GM18526 (cell line): ENCODE measurements around the gene CORO2B.

ENCODE experiments used
- POLR2A ChIP-seq: IDR thresholded peaks from 3 replicates; pipeline ENCODE4 v1.6.1; 2011; ENCODE audit not compliant: insufficient read length; ENCODE audit errors: extremely low read depth

Gene CORO2B

DNA sequence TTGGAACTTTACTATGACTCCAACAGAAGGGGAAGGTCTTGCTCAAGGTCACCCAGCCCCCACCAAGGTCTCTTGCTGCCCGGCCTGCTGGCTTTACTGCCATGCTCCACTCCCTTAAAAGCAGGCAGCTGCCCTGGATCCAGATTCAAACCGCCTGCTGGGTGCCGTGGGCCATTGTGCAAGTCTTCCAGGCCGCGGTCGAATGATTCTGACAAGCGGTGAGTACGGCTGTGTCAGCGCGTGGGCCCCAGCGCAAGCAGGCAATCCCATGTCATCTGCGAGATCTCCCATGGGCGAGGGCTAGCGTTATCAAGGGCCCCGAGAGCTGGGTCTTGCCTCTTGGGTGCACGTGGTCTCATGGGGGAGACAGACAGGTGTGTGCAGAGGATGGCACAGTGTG, 37.6 kb downstream of the CORO2B start:
- TF ChIP-seq POLR2A = no peak

DNA sequence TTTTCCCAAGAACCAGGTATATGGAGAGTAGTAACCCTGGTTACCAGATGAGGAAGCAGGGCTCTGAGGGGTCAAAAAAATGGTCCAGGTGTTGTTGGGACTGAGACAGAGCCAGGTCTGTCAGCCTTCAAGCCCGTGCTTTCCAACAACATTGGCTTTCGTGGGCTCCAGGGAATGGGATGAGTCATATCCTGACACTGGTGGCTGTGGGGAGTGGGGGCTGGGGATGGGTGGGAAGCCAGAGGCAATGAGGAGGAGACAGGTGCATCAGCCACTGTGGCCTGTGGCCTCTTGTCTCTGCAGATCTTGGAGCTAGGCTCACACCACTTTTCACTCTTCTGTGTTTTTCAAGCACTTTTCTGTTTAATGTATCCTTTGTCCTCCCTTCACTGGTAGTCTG, 38.2 kb downstream of the CORO2B start:
- TF ChIP-seq POLR2A = no peak

DNA sequence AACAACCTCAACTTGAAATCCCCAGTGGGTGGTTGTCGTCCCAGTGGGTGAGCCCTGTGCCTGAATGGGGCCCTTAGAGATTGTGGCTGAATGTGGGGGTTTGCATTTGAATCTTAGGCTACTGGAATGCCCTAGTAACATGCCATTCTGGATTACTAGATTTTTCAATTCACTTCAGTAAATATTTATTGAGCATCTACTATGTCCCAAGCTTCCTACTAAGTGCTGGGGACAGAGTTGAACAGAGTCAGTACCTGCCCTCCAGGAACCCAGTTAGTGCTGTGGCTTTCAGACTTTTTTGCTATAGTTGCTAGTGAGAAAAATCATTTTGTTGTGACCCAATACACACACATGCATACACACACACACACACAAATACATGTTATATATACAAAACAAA, 39.0 kb downstream of the CORO2B start:
- no peak for TF ChIP-seq POLR2A

DNA sequence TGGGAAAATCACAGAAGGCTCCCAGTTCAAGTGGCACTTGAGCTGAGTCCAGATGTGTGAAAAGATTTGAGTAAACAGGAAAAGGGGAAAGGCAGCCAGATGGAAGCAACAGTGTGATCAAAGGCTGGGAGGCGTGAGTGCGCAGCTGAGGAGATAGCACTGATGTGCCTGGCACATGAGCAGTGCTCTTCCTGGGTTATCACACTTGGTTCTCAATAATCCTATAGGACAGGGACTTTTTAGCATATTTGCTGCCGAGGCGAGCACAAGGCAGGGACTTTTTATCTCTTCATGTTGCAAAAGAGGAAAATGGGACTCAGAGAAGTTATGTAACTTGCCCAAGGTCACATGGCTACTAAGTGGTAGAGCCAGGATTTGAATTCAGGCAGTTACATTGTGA, 39.6 kb downstream of the CORO2B start:
- no peak for TF ChIP-seq POLR2A

DNA sequence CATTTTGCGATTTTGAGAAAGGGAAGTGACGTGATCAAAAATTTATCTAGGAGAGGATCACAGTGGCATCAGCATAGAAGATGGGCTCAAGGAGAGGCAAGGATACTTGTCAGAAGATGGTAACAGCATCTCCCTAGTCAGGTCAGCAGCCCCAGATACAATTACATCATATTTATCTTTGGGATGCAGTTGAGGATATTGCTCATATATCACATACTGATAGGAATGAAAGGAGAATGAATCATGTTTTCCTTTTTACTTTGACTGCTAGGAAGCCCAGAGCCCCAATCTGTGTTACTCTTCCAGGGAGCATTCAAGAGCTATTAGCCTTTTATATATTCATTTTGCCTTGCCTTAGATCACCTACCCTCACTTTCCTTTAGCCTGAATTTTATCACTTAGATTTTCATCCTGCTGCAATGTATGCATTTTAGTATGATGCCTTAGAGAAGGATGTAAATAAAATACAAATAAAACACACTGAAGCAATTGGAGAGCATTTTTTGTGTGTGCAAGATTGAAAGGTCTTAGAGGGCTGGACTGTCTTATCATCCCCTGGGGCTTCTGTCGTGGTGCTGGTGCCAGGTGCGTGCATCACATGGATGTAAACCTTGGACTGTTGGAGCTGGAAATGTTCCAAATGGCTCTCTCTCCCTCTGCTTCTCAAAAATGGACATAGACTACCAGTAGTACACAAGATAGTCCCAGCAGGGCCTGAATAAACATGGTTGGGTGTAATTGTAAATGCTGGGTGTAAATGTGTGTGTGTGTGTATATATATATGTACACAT, 40.3 kb downstream of the CORO2B start:
- TF ChIP-seq POLR2A = no peak

DNA sequence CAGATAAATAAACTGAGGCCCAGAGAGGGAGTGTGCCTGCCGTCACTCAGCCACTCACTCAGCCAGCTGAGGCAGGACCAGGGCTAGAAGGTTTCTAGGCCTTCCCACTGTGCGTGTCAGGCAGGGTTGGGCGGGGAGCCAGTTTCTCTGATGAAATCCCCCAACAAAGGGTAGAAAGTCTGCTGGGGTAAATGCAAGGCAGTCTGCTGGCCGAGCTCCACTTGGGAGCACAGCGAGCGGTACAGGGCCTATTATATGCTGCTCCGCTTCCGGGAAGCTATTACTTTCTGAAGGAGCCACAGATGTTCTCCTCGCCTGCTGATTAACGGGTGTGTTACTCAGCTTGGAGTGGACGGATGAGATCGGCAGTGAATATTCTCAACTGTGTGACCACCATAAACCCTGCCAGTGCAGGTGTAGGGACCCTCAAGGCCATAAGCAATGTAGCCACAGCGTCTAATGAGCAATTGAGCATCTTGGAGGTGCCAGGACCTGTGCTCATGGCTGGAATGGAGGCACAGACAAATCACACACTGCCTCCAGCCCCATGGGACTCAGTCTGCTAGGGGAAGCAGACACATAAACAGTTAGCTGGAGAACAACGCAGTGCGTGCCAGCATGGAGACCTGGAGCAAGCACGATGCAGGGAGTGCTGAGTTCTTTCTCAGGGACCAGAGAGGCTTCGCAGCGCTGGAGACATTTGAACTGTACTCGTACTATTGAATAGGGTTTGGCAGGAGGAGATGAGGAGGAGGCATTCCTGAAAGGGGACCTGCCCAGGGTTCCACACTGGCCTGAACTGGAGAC, 42.1 kb downstream of the CORO2B start:
- no peak for TF ChIP-seq POLR2A

DNA sequence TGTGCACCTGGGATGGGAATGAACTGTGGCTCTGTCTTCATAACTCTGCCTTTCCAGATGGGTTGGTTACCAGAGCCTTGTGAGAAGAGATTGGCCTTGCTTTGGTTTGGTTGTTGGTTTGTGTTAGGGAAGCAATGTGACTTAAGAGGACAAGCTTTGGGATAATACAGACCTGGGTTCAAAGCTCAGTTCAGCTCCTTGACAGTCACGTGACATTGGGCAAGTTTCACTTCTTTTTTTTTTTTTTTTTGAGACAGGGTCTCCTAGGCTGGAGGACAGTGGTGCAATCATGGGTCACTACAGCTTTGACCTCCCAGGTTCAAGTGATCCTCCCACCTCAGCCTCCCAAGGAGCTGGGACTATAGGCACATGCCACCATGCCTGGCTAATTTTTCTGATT, 42.7 kb downstream of the CORO2B start:
- no peak for TF ChIP-seq POLR2A

DNA sequence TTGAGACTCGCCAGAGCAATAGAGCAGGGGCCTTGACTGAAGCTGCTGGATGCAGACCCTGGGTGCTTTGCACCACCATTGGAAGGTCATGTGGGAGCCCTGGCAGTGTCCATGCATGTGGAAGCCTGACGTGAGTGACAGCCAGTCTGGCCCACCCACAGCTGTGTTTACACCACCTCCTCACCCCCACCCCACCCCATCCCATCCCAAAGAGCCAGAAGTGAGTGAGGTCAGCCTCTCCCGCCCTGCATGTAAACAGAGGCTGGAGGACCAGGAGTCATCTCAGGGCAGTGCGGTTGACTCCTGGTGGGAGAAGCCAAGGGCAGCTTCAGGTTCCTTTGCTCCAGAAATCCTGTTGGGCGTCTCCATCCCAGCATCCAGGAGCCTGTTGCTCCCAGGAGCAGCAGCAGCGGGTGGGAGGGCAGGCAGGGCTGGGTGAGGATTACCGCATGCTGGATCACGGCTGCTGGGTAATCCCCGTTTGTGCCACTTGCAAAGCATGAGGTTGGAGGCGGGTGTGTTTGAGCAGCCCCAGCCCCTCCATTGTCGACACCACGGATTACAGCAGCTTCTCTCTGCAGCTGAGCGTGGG, 44.6 kb downstream of the CORO2B start:
- no peak for TF ChIP-seq POLR2A

DNA sequence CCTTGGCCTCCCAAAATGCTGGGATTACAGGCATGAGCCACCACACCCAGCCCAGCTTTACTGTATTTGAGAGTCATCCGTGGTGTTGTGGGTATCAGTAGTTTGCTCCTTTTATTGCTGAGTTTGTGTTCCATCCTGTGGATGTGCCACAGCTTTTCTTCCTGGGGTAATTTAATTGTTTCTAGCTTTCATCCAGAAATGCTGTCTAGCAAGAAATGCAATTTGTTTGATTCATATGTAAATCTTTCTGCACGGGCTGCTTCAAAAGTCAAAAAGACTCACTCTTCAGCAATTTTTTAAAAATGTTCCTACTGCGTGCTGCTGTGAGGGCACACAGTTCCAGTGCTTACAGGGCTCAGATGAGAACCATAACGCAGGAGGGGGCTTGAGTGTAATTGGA, 47.1 kb downstream of the CORO2B start:
- TF ChIP-seq POLR2A = no peak

DNA sequence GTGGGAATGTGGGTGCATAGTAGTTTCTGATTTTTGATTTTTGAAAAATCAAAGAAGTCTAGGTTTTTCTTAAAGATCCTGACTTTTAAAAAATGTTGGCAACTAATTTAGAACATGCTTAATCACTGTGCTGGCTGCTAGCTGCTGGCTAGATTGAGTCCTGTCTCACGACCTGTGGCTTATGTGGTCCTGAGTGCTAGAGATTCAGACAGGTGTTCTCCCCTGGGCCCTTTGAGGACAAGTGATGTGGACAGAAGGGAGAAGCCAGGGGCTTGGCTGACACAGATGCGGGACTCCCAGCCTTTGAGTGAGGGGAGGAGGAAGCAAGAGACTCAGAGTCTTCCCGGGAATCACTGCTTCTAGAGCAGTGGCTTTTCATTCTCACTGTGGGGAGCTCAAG, 47.5 kb downstream of the CORO2B start:
- no peak for TF ChIP-seq POLR2A

DNA sequence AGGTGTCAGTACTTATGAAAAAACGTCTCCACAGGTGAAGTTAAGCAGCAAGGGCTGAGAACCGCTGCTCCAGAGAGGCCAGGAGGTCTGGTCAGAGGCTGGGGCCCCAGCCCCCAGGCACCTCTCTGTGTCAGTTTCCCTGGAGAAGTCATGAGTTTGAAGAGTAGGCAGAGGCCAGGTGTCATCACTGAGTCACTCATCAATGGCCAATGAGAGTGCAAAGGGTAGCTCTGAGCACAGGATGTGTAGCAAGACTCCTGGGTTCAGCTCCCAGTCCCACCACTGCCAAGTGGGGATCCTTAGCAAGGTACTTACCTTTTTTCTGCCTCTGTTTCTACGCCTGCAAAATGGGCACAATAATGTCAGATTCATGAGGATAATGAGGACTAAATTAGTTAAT, 47.9 kb downstream of the CORO2B start:
- TF ChIP-seq POLR2A = no peak

DNA sequence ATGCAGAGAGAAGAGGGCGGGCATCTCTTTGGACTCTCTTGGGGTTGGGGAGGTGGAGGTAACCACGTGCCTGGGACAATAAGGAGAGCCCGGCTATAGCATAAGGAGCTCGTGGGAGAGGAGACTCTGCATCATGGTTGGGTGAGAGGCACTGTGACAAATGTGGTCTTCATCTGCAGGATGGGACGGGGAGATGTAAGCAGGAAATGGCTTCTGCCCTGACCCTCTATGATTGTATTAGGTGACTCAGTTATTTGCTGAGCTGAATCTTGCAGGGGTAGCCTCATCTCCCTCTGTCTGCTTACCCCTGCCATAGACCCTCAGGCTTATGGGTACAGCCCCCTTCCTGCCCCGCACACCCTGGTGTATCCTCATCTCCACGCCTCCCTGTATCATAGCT, 48.7 kb downstream of the CORO2B start:
- no peak for TF ChIP-seq POLR2A

DNA sequence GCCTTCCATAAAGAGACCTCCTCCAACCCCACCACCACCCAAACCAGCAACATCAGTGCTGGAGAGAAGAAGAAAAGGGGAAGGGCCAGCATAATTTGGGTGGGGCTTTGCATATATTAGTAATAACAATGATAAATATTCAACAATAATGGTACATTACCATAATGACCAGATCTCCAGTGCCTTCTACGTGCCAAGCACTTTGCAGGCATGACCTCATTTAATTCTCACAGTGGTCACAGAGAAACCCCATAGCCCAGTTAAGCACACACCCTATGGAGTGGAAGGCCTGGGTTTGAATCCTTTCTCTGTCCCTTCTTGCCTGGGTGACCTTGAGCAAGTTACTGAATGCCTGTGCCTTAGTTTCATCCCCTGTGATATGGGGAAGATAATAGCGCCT, 49.2 kb downstream of the CORO2B start:
- no peak for TF ChIP-seq POLR2A

DNA sequence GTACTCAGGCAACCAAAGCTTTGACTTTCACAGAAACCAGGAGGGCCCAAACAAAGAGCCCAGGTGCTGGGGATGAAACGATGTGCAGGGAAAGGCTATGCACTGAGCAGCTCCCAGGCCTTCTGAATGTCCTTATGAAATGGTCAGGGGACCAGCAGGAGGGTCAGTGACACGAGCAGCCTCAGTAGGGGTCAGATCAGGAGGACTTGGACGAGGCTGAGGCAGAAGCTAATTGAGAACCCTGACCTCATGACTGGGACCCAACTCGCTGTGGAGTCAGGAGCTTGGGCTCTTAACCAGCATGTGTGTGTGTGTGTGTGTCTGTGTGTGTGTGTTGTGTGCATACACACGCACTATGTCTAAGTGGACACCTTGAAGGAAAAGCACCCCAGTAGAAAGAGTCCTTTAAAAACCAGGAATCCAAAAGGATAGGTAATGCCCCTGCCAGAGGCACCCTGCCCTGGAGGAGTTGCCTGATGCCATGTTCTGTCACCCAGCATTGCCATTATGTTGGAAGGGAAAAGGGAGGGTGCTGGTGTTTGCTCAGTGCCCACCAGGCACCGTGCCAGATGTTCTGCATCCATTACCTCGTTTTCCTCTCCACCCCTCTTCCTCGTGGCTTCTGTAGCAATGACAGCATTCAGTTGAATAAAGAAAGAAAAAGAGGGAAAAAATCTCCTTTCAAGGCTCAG, 50.9 kb downstream of the CORO2B start:
- no peak for TF ChIP-seq POLR2A

DNA sequence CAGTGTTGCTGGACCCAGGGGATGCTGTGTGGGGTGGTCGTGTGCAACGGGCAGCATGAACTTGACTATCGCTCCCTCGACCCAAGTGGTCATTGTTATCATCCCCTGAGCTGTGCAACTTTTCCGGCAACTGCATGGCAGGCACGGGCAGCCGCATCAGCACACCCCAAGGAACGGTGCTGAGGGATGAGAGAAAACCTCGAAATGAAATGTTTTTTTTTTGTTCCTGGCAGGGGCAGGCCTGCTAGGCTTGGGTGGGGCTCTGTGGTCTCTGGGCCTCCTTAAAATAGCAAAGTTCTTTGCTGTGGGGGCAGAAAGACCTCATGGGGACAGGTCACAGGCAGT, 51.4 kb downstream of the CORO2B start:
- no peak for TF ChIP-seq POLR2A

DNA sequence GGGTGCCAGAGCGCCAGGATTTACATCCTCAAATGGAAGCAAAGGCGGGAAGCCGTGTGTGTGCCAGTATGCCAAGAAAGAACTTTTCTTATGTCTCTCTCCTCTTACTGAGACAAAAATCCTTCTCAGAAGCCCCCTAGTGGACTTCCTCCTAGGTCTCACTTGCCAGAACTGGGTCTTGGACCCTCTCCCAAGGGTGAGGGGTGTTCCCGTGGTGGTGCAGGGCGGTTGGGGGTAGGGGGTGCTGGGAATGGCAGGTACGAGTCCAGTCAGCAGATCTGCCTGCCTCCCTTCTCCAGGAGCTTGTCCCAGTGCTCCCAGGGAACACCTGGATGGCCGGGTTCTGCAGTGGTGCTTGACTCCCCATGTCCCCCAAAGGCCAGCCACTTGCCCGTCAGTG, 52.0 kb downstream of the CORO2B start:
- TF ChIP-seq POLR2A = no peak

DNA sequence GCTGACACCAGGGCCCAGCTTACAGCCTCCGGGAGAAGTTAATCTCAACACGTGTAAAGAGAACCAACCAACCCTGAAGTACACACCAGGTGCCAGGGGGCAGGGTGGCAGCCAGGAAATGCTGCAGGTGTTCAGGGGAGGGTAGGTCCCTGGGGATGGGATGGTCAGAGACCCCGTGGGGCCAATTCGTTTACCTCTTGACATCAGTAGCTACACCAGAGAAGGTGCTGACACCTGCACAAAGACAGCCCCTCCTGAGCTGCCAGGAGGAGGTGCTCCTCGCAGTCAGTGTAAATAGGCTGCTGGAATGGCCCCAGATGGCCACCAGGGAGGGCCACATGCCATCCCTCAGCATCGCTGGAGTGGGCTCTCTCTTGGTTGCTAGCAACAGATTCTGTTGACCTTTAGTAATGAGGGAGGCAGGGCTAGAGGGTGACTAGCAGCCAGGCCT, 52.8 kb downstream of the CORO2B start:
- no peak for TF ChIP-seq POLR2A
